Adrenal gland (tissue), 5 donors: ENCODE measurements around the gene LKAAEAR1.

Source experiments
- CTCF ChIP-seq, 6 experiments: fragments of 450-650 bp in 4 of 6; fragments of 200-600 bp in 2 of 6; sonication (generic) in 1 of 6; IDR thresholded peaks; 1 replicate in 5 of 6; 2 replicates in 1 of 6; pipeline versions ENCODE4 v1.5.1 to v1.8.0; 2016 to 2021; ENCODE audit warnings: antibody characterized with exemption in 6 of 6, mild to moderate bottlenecking in 2 of 6, moderate library complexity in 1 of 6
- POLR2A ChIP-seq, 2 donors: fragments of 450-650 bp; IDR thresholded peaks; one replicate each; pipeline ENCODE4 v1.6.1; 2017; ENCODE audit warnings: antibody characterized with exemption in 2 of 2, mild to moderate bottlenecking in 2 of 2, moderate library complexity in 1 of 2
- donor health status: DM: no; HTN: no; CAD: no.

DNA sequence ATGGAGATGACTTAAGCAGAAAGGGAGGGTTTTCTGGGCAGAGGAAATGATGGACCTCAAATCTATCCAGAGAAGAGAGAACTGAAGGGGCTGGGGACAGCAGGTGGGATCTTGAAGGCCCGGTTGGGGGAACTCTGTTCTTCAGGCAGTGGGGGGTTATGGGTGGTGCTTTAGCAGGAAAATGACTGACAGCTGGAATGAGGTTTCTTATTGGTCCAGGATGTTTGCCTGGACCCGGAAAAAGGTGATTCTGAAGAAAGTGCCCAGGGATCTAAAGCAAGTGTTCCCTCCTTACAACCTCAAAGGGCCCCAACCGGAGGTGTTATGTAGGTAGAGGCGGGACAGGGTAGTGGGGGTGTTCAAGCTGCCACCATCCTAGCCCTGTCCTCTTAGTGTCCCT is 11.3 kb upstream of the LKAAEAR1 start:
- no peak for TF ChIP-seq CTCF (IDR thresholded peaks at IDR 0.05)
- TF ChIP-seq POLR2A (IDR thresholded peaks at IDR 0.05) = no peak
